Measurements from ENCODE around the gene ARRDC2. TPM values are rescaled to one million over a fixed set of nuclear protein-coding genes. Genes with fewer than 3 reads are reported as not detected.
"Not testable (repeated sequence)": the region's sequence is repeated elsewhere in the genome, so short reads cannot be mapped to it uniquely, and the experiment has no call there.

The ARRDC2 gene
- polyA plus RNA-seq, 1 donor = 2.3 TPM

DNA sequence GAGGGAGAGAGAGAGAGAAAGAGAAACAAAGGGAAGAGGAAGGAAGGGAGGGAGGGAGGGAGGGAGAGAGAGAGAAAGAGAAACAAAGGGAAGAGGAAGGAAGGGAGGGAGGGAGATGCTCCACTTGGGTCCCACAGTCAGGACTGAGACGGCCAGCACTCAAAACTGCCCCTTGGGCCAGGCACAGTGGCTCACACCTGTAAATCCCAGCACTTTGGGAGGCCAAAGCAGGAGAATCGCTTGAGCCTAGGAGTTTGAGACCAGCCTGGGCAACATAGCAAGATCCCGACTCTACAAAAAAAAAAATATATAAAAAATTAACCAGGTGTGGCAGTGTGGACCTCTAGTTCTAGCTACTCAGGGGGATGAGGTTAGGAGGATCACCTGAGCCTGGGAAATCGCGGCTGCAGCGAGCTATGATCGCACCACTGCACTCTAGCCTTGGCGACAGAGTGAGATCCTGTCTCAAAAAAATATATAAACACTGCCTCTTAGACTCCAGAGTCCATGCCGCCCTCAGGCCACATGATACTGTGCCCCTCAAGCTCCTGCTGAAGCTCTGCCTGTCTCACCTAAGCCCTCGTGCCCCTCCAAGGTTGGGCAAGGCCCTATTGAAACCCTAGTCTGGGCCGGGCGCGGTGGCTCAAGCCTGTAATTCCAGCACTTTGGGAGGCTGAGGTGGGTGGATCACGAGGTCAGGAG is 8.4 kb downstream of the ARRDC2 start:
- no peak for DNase-seq

DNA sequence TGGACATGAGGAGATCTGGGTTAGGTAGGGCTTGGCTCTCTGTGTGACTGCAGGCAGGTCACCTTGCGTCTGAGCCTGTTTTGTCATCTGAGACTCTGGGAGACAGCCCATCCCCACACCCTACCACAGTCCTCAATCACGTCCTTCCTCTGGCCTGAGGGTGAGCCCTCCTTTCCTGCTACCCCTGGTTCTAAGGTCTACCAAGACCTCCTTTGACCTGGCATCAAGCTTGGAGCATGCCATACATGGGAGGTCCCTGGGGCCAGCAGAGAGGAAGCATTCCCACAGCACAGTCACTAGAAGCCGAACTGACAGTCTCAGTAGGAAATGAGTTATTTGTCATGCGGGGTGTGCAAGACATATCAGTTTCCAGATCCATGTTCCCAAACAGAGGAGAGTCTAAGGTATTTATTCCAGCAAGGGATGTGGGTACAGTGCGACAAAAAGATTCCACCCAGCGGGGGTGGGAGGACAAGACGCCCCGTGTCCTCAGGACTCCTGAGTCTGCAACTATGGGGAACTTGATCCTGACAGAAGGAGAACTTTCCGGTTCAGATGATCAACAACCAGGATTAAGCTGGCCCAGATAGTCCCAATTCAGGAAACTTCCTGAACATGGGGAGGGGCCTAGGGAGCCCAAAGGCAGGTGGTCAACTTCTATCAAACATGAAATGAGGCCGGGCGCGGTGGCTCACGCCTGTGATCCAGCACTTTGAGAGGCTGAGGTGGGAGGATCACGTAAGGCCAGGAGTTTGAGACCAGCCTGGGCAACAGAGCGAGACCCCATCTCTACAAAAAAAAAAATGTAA is 9.5 kb downstream of the ARRDC2 start:
- DNase-seq = no peak

DNA sequence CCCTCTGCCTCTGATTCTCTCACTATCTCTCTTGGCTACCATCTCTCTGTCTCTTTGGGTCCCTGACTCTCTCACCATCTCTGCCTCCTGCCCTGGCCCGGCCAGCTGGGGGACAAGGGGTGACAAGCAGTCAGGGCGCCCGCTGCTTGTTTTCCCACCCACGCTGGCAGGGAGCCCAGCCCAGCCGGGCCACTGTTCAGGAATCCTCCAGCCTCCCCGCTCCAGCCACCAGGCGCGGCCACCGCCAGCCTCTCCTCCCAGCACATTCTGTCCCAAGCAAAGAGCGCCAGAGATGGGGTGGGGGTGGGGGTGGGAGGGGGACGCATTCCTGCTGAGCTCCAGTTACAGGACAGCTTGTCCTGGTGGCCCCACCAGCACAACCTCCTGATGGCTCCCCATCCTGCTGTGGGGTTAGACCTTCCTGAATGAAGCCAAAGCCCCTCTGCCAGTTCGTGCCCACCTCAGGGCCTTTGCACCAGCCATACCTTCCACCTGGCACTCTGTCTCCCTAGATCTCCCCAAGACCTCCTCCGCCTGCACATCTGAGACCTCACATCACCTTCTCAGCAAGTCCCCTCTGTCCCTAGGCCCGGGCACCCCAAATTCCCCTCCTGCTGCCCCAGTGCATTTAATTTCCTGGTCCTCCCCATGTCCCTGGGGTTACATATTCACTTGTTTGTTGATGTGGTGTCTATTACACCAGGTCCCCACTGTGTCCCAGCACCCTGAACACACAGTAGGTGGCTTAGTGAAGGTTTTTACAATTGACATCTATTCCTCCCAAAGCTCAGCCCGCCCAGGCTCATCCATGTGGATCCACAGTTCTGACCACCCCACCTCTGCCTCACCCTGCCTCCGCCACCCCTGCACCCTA is 12.5 kb downstream of the ARRDC2 start:
- no peak for DNase-seq

DNA sequence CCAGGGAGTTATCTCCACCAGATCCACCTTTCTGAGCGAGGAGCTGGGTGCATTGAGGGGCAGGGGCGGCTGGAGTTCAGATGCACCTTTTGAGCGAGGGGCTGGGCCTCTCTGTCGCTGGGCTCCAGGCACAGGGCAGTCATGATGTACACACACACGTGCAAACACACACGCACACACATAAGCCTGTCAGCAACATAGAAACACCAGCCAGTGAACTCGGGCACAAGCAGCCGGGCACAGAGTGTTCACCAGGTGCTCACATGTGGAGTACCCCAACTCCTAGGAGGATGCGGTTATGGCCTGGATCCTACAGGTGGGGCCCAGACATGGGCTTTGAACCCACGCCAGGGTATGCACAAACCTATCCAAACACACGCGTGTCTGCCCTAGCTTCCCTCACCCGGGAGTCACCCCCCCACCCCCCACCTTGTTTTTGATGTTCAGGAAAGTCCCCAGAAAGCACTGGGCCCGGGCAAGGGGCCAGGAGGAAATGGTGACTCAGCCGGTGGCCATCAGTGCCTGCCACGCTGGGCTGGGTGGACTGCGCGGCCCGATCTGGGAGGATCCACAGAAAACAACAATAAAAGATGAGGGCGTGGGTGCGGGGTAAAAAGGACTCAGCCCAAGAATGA is 13.3 kb downstream of the ARRDC2 start:
- no peak for DNase-seq

DNA sequence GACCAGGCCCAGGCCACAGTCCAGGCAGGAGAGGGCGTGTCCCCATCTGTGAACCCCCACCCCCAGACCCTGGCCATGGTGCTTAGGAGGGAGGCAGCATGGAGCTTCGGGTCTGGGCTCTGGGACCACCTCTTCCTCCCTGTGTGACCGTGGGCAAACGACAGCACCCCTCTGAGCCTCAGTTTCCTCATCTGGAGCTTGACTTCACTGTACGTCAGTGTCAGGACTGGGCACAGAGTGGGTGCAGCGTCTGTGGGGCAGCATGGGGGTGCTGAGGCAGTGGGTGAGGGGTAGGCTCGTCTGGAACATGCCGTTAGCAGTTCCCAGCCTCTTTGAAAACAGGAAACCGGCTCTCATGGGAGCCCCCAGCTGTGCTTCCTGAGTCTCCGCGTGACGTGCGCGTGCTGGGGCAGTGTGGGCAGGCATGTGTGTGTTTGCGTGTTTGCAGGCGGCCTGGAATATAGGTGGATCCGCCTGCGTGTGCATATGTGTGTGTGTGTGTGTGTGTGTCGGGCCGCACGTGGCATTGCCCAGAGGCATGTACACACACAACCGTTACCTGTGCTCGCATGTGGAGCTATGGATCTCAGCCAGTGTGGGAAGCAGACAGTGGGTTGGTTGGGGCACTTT is 15.8 kb downstream of the ARRDC2 start:
- no peak for DNase-seq

DNA sequence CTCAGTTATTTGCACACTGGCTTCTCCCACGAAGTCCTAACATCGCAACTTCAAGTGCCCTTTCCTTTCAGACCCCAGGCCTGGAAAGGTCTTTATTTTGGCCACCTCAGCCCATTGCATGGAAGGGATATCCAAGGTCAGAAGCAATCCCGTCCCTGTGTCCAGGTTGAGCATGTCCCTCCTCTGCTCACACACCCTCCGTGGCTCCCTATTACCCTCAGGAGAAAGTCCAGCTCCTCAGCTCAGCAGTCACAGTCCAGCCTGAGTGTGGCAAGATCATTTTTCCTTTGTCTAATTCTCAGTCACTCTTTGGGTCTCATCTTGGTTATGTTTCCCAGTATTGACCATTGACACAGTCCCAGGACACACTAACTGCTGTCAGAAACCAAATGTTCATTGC is 19.2 kb downstream of the ARRDC2 start:
- no peak for DNase-seq

DNA sequence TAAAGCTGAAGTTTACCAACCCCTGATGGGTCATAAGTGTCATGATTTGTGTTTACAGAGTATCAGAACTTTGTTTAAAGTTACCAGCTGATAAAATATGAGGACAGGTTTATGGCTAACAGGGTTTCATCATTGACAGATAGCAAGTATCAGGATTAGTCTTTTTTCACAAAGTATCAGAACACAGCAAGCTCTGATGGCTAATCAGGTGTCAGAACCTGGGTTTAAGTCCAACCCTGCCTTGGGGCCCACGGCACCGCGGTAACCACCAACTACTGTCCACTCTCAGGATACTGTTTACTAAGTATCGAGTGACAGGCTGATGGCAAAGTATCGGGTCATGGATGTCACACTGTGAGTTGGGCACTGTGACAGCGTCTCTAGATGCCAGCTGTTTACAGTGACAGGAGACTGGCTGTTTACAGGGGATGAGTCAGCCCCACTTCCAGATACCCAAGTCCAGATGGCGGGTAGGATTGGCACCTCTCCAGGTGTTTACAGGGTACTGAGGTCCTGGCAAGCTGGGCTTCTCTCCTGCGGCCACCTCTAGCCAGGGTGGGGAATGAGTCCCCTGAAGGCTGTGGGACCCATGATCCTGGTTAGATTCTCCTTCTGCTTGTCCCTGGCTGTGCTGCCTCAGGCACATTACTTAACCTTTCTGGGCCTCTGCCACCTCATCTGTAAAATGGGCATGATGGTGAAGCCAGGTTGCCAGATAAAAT is 21.8 kb downstream of the ARRDC2 start:
- DNase-seq = no peak

DNA sequence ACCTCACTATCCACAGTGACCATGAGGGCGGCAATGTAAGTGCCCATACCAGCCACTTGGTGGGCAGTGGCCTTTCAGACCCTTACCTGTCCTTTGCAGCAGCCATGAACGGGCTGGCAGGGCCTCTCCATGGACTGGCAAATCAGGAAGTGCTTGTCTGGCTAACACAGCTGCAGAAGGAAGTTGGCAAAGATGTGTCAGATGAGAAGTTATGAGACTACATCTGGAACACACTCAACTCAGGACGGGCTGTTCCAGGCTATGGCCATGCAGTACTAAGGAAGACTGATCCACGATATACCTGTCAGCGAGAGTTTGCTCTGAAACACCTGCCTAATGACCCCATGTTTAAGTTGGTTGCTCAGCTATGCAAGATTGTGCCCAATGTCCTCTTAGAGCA is 23.4 kb downstream of the ARRDC2 start:
- DNase-seq = not testable (repeated sequence)

DNA sequence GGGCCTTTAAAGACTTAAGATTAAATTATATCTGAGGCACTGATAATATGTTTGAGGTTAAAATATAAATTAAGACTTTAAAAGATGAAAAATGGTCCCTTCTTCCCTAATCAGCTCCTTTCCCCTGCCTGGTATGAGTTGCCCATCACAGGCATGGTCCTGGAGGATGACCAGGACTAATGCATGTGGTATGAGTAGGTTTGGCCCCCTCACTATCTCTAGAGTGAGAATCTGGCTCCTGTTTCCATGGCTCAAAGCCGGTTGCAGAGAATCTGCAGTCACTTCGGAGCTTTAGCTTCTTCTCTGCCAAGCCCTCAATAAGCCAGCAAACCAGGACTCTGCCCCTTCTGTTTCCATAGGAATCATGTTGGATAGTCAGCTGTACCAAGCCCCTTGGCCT is 24.1 kb downstream of the ARRDC2 start:
- not testable (repeated sequence) for DNase-seq

DNA sequence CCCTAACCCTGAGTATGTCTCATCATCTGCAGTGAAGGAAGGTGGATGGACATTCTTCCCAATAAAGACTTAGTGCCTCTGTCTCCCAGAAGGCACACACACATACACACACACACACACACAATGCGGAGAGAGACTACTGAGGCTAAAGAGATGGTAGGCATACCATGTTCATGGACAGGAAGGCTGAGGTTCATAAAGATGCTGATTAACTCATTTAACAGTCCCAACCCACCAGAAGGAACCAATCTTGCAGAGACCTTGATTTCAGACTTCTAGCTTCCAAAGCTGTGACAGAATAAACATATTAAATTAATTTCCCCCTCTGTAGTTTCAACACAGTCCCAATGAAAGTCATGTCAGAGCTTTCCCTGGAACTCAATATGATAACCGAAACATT is 33.1 kb downstream of the ARRDC2 start:
- DNase-seq = no peak

DNA sequence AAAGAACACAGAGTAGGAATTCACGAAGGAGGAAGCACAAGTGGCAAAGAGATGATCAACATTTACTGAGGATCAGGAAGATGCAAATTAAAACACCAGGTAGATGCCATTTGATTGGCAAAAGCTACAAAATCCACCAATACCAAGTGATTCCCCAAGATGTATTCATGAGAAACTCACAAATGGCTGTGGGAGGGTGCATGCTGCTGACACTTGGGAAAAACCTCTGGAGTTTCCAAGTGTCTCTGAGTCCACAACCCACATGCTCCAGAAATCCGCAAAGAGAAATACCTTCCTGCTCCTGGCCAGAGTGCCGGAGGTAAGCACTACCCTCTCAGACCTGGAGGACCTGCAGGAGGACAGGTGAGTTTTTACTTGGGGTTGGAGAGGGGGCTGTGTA is 35.7 kb downstream of the ARRDC2 start:
- no peak for DNase-seq

DNA sequence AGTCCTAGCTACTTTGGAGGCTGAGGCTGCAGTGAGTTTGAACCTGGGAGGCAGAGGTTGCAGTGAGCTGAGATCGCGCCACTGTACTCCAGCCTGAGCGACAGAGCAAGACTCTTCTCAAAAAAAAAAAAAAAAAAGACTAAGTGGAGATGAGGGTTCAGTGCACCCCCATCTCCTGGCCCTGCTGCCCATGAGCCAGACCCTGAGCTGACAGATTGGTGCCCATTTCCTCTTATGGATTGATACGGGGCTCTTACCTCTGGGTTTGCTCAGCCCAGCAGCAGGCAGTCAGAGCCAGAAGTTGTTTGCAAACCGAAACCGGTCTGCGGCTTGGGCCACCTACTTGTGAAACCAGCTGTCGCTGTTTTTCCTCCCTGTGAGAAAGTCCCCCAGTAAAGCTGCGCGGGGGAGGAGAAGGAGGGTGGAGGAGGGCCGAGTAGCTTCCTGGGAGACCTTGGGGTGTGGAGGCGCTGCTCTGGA is 36.9 kb downstream of the ARRDC2 start:
- DNase-seq = peak; percentile 64

DNA sequence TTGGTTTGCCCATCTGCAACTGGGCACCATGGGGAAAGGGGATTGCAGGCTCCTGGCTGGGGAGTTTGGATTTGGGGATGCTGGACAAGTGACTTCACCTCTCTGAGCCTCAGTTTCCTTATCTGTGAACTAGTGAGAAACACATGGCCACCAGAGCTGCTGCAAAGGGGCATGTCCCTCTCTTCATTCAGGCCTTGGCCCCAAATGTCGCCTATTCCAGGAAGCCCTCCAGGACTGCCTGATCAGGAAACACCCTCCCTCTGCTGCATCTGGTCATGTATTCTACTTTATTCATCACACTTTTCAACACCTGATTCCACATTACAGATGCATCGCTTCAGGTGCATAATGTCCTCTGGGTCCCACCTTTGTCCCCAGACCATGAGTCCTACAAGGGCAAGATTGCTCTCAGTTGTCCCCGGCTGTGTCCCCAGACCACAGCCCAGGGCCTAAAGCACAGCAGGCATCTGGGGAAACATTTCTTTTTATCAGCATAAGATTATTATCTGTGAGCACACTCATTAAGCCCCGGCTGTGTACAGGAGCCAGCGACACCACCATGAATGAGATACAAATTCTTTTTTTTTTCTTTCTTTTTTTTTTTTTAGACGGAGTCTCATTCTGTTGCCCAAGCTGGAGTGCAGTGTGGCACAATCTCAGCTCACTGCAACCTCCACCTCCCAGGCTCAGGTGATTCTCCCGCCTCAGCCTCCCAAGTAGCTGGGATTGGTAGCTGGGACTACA is 37.5 kb downstream of the ARRDC2 start:
- no peak for DNase-seq

DNA sequence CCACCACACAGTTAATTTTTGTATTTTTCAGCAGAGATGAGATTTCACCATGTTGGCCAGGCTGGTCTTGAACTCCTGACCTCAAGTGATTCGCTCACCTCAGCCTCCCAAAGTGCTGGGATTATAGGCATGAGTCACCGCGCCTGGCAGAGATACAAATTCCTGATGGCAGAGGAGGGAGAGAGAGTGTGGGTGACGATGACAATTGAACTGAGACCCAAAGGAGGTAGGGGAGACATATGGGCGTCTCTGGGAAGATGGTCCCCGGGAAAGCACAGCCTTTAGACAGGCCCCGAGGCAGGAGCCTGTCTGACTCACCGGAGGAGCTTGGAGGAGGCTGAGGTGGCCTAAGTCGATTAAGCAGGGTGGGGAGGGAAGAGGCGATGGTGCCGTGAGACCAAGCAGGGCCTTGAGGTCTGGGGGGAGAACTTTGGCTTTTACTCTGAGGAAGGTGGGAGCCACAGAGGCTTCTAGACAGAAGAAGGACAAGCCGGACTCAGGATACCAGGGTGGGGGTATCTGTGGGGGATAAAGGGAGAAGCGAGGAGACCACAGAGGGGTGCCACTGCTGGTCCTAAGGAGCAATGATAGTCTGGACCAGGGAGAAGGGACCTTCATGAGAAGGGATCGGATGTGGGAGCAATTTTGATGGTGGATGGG is 38.2 kb downstream of the ARRDC2 start:
- no peak for DNase-seq

DNA sequence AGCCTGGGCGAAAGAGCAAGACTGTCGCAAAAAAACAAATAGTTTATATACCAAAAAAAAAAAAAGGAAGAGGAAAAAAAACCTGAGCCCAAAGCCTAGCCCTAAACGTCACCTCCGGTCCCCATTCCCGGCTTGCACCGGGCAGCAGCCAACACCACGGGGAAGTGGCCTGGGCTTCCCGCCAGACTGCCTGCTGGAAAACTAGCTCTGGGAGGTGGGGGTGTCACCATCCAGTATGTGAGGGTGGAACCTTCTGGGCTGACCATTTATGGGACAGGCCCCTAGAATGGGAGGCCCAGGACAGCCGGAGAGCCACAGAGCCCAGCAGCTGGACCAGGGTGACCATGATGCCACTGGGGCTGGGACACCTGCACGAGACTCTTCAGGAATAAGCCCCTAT is 41.4 kb downstream of the ARRDC2 start:
- peak; percentile 24 for DNase-seq

DNA sequence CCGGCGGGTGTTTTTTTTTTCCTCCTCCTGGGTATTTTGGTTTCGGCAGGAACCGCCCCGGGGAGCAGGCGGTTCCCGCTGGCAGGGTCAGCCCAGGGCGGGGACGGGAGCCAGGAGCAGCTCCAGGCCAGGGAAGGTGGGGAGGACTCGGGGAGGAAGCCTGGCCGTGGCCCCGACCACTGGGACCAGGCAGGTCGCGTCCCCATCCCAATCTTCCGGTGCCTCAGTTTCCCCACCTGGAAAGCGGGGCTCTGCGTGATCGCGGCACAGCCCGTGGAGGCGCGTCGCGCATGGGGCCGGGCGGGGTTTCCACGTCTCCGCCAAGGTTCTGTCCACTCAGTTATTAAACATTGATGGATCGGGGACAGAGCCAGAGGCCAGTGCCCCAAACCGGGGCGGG is 43.9 kb downstream of the ARRDC2 start:
- DNase-seq = no peak

DNA sequence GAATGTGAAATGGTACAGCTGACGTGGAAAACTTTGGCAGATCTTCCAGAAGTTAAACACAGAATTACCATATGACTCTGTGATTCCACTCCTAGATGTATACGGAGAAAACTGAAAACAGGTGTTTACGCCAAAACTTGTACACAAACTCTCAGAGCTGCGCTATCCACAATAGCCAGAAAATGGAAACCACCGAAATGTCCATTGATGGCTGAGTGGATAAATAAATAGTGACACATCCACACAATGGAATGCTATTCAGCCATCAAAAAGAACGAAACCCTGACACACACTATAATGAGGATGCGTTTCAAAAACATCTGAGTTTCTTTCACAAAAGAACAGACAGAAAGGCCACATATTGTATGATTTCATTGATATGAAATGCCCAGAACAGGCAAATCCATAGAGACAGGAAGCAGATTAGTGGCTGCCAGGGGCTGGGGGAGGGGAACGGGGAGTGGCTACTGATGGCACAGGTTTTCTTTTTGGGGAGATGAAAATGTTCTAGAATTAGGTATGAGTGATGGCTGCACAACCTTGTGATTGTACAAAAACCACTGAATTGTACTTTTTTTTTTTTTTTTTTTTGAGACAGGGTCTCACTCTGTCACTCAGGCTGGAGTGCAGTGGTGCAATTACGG is 45.7 kb downstream of the ARRDC2 start:
- no peak for DNase-seq

DNA sequence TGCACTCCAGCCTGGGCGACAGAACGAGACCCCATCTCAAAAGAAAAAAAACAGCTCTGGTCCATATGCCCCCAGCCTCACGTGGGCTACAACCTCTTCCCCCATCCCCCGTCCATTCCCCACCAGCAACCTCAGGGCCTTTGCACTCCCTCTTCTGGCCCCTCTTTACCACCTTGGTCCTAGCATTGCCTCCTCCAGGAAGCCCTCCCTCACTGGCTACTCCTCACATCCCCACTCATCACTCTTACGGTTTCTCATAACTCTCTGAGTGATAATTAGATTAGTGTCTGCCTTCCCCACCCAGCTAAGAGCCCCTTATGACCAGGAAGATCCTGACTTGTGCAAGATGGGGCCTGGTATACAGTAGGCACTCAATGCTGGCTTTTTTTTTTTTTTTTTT is 48.0 kb downstream of the ARRDC2 start:
- DNase-seq = no peak

DNA sequence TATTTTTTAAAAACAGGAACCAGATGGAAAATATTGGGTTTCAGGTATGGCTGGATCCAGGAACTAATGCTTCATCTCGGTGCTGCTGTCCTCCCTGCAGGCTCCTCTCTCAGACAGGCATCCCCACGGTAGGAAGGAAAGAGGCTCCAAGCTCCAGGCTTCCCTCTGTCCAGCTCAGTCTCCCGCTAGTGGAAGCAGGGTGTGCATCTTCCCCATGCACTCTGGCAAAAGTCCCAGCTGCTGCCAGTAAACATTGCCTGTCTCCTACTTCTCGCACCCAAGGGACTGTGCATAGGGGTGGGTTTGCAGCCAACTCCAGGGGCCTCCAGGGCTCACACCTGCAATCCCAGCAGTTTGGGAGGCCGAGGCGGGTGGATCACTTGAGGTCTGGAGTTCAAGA is 49.6 kb downstream of the ARRDC2 start:
- no peak for DNase-seq

Data from left kidney (tissue), 2 donors.